PC-3 (cell line): ENCODE measurements around the gene B3GAT1.

Experiments used
- EZH2 ChIP-seq: fragments of 300-600 bp; sonication (generic); IDR thresholded peaks from one replicate; pipeline ENCODE4 v1.6.1; 2017; ENCODE audit warnings: antibody characterized with exemption, mild to moderate bottlenecking, low read length; ENCODE audit not compliant: unreplicated experiment
- TF ChIP-seq, protein P1 (sequence below): fragments of 300-600 bp; sonication (generic); conservative IDR thresholded peaks from 2 replicates; pipeline ENCODE4 v1.5.1; 2017; ENCODE audit warnings: antibody characterized with exemption, low read depth, mild to moderate bottlenecking, low read length

DNA sequence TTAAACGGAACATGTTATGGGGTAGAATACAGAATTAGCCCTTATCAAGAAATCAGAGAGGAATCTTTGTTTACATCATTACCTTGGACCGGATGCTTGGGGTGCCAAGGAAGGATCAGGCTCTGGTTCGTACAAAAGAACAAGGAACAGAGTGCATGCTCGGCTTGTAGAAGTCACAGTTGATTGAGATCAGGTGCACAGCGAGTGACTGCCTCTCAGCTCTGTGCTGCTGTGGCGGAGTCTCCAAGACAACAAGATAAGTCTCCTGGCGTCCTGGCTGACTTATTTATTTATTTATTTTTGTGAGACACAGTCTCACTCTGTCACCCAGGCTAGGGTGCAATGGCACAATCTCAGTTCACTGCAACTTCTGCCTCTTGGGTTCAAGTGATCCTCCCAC, 48.5 kb downstream of the B3GAT1 start:
- TF ChIP-seq, protein P1, sequence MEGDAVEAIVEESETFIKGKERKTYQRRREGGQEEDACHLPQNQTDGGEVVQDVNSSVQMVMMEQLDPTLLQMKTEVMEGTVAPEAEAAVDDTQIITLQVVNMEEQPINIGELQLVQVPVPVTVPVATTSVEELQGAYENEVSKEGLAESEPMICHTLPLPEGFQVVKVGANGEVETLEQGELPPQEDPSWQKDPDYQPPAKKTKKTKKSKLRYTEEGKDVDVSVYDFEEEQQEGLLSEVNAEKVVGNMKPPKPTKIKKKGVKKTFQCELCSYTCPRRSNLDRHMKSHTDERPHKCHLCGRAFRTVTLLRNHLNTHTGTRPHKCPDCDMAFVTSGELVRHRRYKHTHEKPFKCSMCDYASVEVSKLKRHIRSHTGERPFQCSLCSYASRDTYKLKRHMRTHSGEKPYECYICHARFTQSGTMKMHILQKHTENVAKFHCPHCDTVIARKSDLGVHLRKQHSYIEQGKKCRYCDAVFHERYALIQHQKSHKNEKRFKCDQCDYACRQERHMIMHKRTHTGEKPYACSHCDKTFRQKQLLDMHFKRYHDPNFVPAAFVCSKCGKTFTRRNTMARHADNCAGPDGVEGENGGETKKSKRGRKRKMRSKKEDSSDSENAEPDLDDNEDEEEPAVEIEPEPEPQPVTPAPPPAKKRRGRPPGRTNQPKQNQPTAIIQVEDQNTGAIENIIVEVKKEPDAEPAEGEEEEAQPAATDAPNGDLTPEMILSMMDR: no peak
- no peak for TF ChIP-seq EZH2
